HG03103 (cell line): ENCODE measurements around the gene RBFOX2.

Experiments used
- ATAC-seq: cut with Tn5 transposase; IDR thresholded peaks from one replicate; pipeline ENCODE4 v1.9.1; 2021; ENCODE audit warnings: low read depth; ENCODE audit not compliant: unreplicated experiment

Gene RBFOX2

GRCh38 chr22:35947794-35948425, 80.7 kb downstream of the RBFOX2 start:
- ATAC-seq, result no peak

GRCh38 chr22:35944458-35944857, 84.2 kb downstream of the RBFOX2 start:
- ATAC-seq, result no peak

GRCh38 chr22:35940166-35940565, 88.5 kb downstream of the RBFOX2 start:
- no peak for ATAC-seq

- ATAC-seq, result no peak
Measured at GRCh38 chr22:35938226-35938625, 90.4 kb downstream of the RBFOX2 start.

GRCh38 chr22:35930933-35931332, 97.7 kb downstream of the RBFOX2 start:
- no peak for ATAC-seq

GRCh38 chr22:35928285-35928798, 100.3 kb downstream of the RBFOX2 start:
- ATAC-seq, result no peak

GRCh38 chr22:35923026-35923425, 105.6 kb downstream of the RBFOX2 start:
- no peak for ATAC-seq

- ATAC-seq, result no peak
Measured at GRCh38 chr22:35921777-35922176, 106.8 kb downstream of the RBFOX2 start.

GRCh38 chr22:35921044-35921443, 107.6 kb downstream of the RBFOX2 start:
- ATAC-seq, result no peak

GRCh38 chr22:35919002-35919542, 109.6 kb downstream of the RBFOX2 start:
- ATAC-seq, result no peak

GRCh38 chr22:35918456-35918855, 110.2 kb downstream of the RBFOX2 start:
- no peak for ATAC-seq

GRCh38 chr22:35917651-35918050, 111.0 kb downstream of the RBFOX2 start:
- ATAC-seq, result no peak

- ATAC-seq, result no peak
Measured at GRCh38 chr22:35915477-35916013, 113.1 kb downstream of the RBFOX2 start.

- no peak for ATAC-seq
Measured at GRCh38 chr22:35914665-35915476, 113.8 kb downstream of the RBFOX2 start.

GRCh38 chr22:35914357-35914664, 114.3 kb downstream of the RBFOX2 start:
- no peak for ATAC-seq

- no peak for ATAC-seq
Measured at GRCh38 chr22:35913925-35914324, 114.7 kb downstream of the RBFOX2 start.

- no peak for ATAC-seq
Measured at GRCh38 chr22:35912658-35913057, 116.0 kb downstream of the RBFOX2 start.

- ATAC-seq, result no peak
Measured at GRCh38 chr22:35911877-35912276, 116.7 kb downstream of the RBFOX2 start.

- no peak for ATAC-seq
Measured at GRCh38 chr22:35910926-35911325, 117.7 kb downstream of the RBFOX2 start.

- no peak for ATAC-seq
Measured at GRCh38 chr22:35910003-35910769, 118.4 kb downstream of the RBFOX2 start.

GRCh38 chr22:35905894-35906293, 122.7 kb downstream of the RBFOX2 start:
- no peak for ATAC-seq
